ENCODE measurements around the gene UBE2V1.
"Not testable (repeated sequence)": the region's sequence is repeated elsewhere in the genome, so short reads cannot be mapped to it uniquely, and the experiment has no call there.

The UBE2V1 gene

GRCh38 chr20:50097843-50098242, 15.1 kb downstream of the UBE2V1 start:
- DNase-seq: no peak

- no peak for DNase-seq
These were observed 16.7 kb downstream of the UBE2V1 start for GRCh38 chr20:50096237-50096636.

- DNase-seq: no peak
These were observed 17.4 kb downstream of the UBE2V1 start for GRCh38 chr20:50095476-50096078.

- no peak for DNase-seq
These were observed 18.4 kb downstream of the UBE2V1 start for GRCh38 chr20:50094522-50094921.

GRCh38 chr20:50093240-50093639, 19.7 kb downstream of the UBE2V1 start:
- no peak for DNase-seq

- no peak for DNase-seq
These were observed 20.5 kb downstream of the UBE2V1 start for GRCh38 chr20:50092436-50092835.

GRCh38 chr20:50089787-50090177, 23.2 kb downstream of the UBE2V1 start:
- DNase-seq: no peak

GRCh38 chr20:50089140-50089786, 23.7 kb downstream of the UBE2V1 start:
- DNase-seq: peak in 5 of 58 donors; percentile 11 to 20 (median 14)

GRCh38 chr20:50088022-50088421, 24.9 kb downstream of the UBE2V1 start:
- no peak for DNase-seq

- DNase-seq: peak in 33 of 58 donors; percentile 3 to 71 (median 26)
These were observed 27.2 kb downstream of the UBE2V1 start for GRCh38 chr20:50085481-50086365.

- DNase-seq: no peak
These were observed 27.8 kb downstream of the UBE2V1 start for GRCh38 chr20:50085146-50085480.

- no peak for DNase-seq
These were observed 29.9 kb downstream of the UBE2V1 start for GRCh38 chr20:50083034-50083433.

- DNase-seq: not testable (repeated sequence)
These were observed 30.9 kb downstream of the UBE2V1 start for GRCh38 chr20:50082056-50082455.

GRCh38 chr20:50077818-50078601, 34.9 kb downstream of the UBE2V1 start:
- no peak for DNase-seq

GRCh38 chr20:50073500-50073899, 39.5 kb downstream of the UBE2V1 start:
- DNase-seq: no peak

GRCh38 chr20:50071039-50071888, 41.7 kb downstream of the UBE2V1 start:
- peak in 57 of 58 donors; percentile 36 to 97 (median 81) for DNase-seq

GRCh38 chr20:50070361-50070760, 42.6 kb downstream of the UBE2V1 start:
- DNase-seq: no peak

- DNase-seq: no peak
These were observed 44.8 kb downstream of the UBE2V1 start for GRCh38 chr20:50068041-50068651.

GRCh38 chr20:50067461-50067860, 45.5 kb downstream of the UBE2V1 start:
- DNase-seq: no peak

- DNase-seq: no peak
These were observed 45.9 kb downstream of the UBE2V1 start for GRCh38 chr20:50067018-50067417.

All from anterior cingulate cortex (tissue), 58 donors.